ENCODE data around the gene LRRC73. TPM values are rescaled to one million over a fixed set of nuclear protein-coding genes. Genes with fewer than 3 reads are reported as not detected.

The LRRC73 gene
- total and polyA plus RNA-seq, 4 experiments from 2014 or later: 0.55 to 0.67 TPM; not detected in 2

DNA sequence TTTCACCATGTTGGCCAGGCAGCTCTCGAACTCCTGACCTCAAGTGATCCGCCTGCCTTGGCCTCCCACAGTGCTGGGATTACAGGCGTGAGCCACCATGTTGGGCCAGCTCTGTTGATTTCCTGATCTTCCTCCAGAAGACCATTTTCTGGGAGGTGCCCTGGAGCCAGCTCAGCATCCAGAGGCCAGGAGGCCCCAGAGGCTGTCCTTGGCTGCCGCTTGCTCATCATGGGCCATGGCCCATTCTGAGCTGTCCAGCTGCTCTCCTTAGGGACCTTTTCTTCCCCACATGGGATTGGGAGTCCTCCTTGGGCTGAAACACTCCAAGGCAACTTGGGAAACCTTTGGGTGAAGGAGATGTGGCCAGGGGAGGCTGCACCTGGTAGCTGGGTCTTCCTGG is 15.4 kb downstream of the LRRC73 start:
- H3K27me3 Mint-ChIP-seq: no peaks in the 10 kb centered on the region
- CTCF ChIA-PET (ENCODE audit: partially characterized antibody): interaction anchor here (0.7 to 9.1 kb wide), 18 partner anchors 10 to 531 kb away, joined by 3 to 108 read pairs (median 5); partner anchors contain the start of genes ABCC10, CRIP3, DLK2 and POLR1C
- Histone ChIP-seq H3K27ac (ENCODE audit: low read depth, low read length) (peak overlapping the region; percentile 8), H3K4me3 (ENCODE audit: low read length in 2 of 2) (no peak overlapping the region), H3K4me1 (ENCODE audit: insufficient read depth, low read length) (peaks cover 33% of the 10 kb centered on the region), H3K36me3 (ENCODE audit: insufficient read depth, low read length) (peaks cover 17% of the 10 kb centered on the region), H3K9me3 (ENCODE audit: control insufficient read depth in 1 of 2, low read length in 2 of 2) (no peaks in the 10 kb centered on the region), H3K27me3 (ENCODE audit: insufficient read depth, low read length) (no peaks in the 10 kb centered on the region)
- H3K36me3 Mint-ChIP-seq: peaks cover 4 to 24% of the 10 kb centered on the region in 2 donors
- H3K27ac Mint-ChIP-seq: peak overlapping the region; percentile 85 to 96 (median 92)
- no peak for DNase-seq
- peaks cover 25 to 37% (median 28%) of the 10 kb centered on the region in 4 donors for H3K4me1 Mint-ChIP-seq
- POLR2A ChIA-PET (ENCODE audit: partially characterized antibody): interaction anchor here (0.6 to 4.7 kb wide), 7 partner anchors 9 to 111 kb away, joined by 3 to 33 read pairs (median 7); partner anchors contain the start of genes DLK2, LRRC73, POLR1C and TJAP1
- intact Hi-C loops (cut with micrococcal nuclease): loop anchor here (1.0 kb wide), 1 partner anchor 40 kb away; no protein-coding TSS in a partner anchor
- peak overlapping the region in 4 of 8 donors; percentile 44 to 82 (median 62) for H3K4me3 Mint-ChIP-seq
- H3K9me3 Mint-ChIP-seq: peaks cover 0 to 2% (median 0%) of the 10 kb centered on the region in 8 donors

DNA sequence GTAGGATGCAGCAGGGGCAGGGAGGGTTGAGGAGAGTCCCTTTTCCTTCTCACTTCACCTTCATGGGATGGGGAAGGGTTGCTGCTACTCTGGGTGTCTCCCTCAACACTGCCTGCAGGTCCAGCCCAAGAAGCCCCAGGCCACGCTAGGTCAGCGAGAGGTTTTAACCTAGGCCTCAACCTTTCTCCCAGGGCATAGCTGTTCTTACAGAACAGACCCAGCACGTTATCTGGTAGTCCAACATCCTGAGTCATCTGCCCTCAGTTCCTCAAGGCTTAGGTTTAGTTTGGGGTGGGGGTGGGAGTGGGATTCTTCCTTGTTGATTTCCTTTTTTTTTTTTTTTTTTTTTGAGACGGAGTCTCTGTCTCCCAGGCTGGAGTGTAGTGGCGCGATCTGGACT is 15.8 kb downstream of the LRRC73 start:
- H3K27ac ChIP-seq (ENCODE audit: low read depth, low read length): peak overlapping the region; percentile 8
- Mint-ChIP-seq H3K4me3 (peak overlapping the region in 2 of 8 donors; percentile 41 to 43), H3K27me3 (no peaks in the 10 kb centered on the region), H3K27ac (peak overlapping the region in 6 of 7 donors; percentile 41 to 92 (median 79)), H3K4me1 (peaks cover 25 to 37% (median 29%) of the 10 kb centered on the region in 4 donors), H3K9me3 (peaks cover 0 to 2% (median 0%) of the 10 kb centered on the region in 8 donors), H3K36me3 (peaks cover under 1 to 20% of the 10 kb centered on the region in 2 donors)
- no peaks in the 10 kb centered on the region for H3K9me3 ChIP-seq (ENCODE audit: control insufficient read depth in 1 of 2, low read length in 2 of 2)
- H3K36me3 ChIP-seq (ENCODE audit: insufficient read depth, low read length): peaks cover 13% of the 10 kb centered on the region
- H3K27me3 ChIP-seq (ENCODE audit: insufficient read depth, low read length): no peaks in the 10 kb centered on the region
- no peak overlapping the region for H3K4me3 ChIP-seq (ENCODE audit: low read length in 2 of 2)
- intact Hi-C loops (cut with micrococcal nuclease): no loop called here
- DNase-seq: no peak
- ChIA-PET POLR2A (ENCODE audit: partially characterized antibody) (interaction anchor here (0.6 to 4.7 kb wide), 6 partner anchors 12 to 110 kb away, joined by 3 to 33 read pairs (median 8); partner anchors contain the start of genes DLK2, LRRC73, POLR1C and TJAP1), CTCF (ENCODE audit: partially characterized antibody) (interaction anchor here (0.5 to 9.1 kb wide), 15 partner anchors 10 to 231 kb away, joined by 3 to 108 read pairs (median 5); partner anchors contain the start of genes ABCC10, CRIP3, DLK2 and POLR1C)
- peaks cover 33% of the 10 kb centered on the region for H3K4me1 ChIP-seq (ENCODE audit: insufficient read depth, low read length)

DNA sequence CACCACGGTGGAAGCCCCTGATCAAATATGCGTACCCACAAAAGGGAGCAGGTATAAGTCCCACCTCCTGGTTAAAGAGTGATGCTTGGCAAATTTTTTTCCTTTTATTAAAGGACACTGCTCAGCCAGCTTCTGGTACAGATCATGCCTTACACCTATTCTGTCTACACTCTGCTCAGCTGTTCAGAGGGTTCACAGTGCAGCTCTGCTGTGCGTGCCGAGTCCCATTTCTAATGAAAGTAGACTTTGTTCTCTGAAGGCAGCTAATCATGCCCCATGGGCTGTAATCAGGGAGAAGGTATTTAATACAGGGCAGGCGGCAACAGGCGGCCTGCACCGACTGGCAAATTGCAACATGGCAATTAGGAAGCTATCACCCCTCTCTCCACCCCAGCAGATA is 16.3 kb downstream of the LRRC73 start:
- Mint-ChIP-seq H3K36me3 (peaks cover 4 to 21% of the 10 kb centered on the region in 2 donors), H3K4me1 (peaks cover 25 to 41% (median 31%) of the 10 kb centered on the region in 4 donors), H3K27me3 (no peaks in the 10 kb centered on the region), H3K4me3 (peak overlapping the region in 2 of 8 donors; percentile 41 to 43), H3K27ac (peak overlapping the region in 5 of 7 donors; percentile 41 to 92 (median 77)), H3K9me3 (peaks cover 0 to 2% (median 0%) of the 10 kb centered on the region in 8 donors)
- Histone ChIP-seq H3K27ac (ENCODE audit: low read depth, low read length) (peak overlapping the region; percentile 8), H3K27me3 (ENCODE audit: insufficient read depth, low read length) (no peaks in the 10 kb centered on the region), H3K4me3 (ENCODE audit: low read length in 2 of 2) (no peak overlapping the region), H3K36me3 (ENCODE audit: insufficient read depth, low read length) (peaks cover 8% of the 10 kb centered on the region), H3K4me1 (ENCODE audit: insufficient read depth, low read length) (peaks cover 33% of the 10 kb centered on the region), H3K9me3 (ENCODE audit: control insufficient read depth in 1 of 2, low read length in 2 of 2) (no peaks in the 10 kb centered on the region)
- CTCF ChIA-PET (ENCODE audit: partially characterized antibody): interaction anchor here (0.5 to 9.1 kb wide), 7 partner anchors 11 to 231 kb away, joined by 3 to 108 read pairs (median 6); partner anchors contain the start of gene DLK2
- POLR2A ChIA-PET (ENCODE audit: partially characterized antibody): interaction anchor here (1.3 to 4.7 kb wide), 4 partner anchors 16 to 38 kb away, joined by 3 to 33 read pairs (median 11); partner anchors contain the start of genes DLK2, LRRC73, POLR1C and TJAP1
- no peak for DNase-seq
- intact Hi-C loops (cut with micrococcal nuclease): no loop called here

DNA sequence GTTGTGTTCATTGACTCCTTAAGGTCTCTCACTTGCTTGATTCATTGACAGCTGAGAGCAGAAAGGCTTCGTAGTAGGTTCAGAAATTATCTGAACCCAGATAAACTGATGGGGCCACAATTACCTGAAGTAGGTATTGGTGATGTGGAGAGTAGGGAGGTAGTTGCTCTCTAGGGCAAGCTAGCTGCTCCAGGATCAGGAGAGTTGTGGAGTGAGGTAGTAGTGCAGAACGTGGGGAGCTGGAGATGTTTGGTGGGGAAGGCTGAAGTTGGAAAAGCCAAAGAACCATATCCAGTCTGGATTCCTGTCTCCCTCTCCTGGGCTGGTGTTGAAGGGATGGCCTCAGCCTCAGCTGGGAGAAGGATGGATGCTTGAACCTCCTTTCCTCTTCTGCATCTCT is 16.9 kb downstream of the LRRC73 start:
- Histone ChIP-seq H3K4me1 (ENCODE audit: insufficient read depth, low read length) (peaks cover 33% of the 10 kb centered on the region), H3K27ac (ENCODE audit: low read depth, low read length) (no peak overlapping the region), H3K9me3 (ENCODE audit: control insufficient read depth in 1 of 2, low read length in 2 of 2) (no peaks in the 10 kb centered on the region), H3K27me3 (ENCODE audit: insufficient read depth, low read length) (no peaks in the 10 kb centered on the region), H3K36me3 (ENCODE audit: insufficient read depth, low read length) (peaks cover 2% of the 10 kb centered on the region), H3K4me3 (ENCODE audit: low read length in 2 of 2) (no peak overlapping the region)
- ChIA-PET POLR2A (ENCODE audit: partially characterized antibody) (interaction anchor here (1.1 to 4.7 kb wide), 3 partner anchors 15 to 38 kb away, joined by 4 to 33 read pairs (median 15); partner anchors contain the start of genes DLK2, LRRC73 and TJAP1), CTCF (ENCODE audit: partially characterized antibody) (interaction anchor here (2.4 to 9.1 kb wide), 3 partner anchors 11 to 132 kb away, joined by 7 to 108 read pairs (median 30); partner anchors contain the start of gene DLK2)
- Mint-ChIP-seq H3K27me3 (no peaks in the 10 kb centered on the region), H3K4me1 (peaks cover 25 to 42% (median 31%) of the 10 kb centered on the region in 4 donors), H3K27ac (peak overlapping the region; percentile 11 to 83 (median 32)), H3K36me3 (peaks cover 4 to 16% of the 10 kb centered on the region in 2 donors), H3K9me3 (peaks cover 0 to 2% (median 0%) of the 10 kb centered on the region in 8 donors), H3K4me3 (no peak overlapping the region)
- intact Hi-C loops (cut with micrococcal nuclease): no loop called here
- DNase-seq: no peak

DNA sequence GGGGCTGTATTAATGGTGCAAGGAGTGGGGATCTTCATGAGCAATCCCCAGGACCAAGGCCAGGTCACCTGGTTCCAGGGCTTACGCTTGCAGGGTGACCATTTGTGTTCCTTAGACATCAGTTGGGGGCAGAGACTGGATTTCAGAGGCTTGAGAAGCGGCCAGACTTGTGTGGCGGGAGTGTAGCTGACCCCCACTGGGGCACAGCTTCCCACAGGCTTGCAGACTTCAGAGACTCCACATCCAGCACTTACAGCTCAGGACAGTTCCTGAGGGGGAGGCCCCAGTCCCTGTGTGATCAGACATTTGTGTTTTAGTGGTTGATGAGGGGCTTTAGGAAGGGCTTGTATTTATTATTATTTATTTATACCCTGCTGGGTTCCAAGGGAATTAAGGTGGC is 17.5 kb downstream of the LRRC73 start:
- no peaks in the 10 kb centered on the region for H3K27me3 Mint-ChIP-seq
- Histone ChIP-seq H3K36me3 (ENCODE audit: insufficient read depth, low read length) (no peaks in the 10 kb centered on the region), H3K27me3 (ENCODE audit: insufficient read depth, low read length) (no peaks in the 10 kb centered on the region), H3K4me3 (ENCODE audit: low read length in 2 of 2) (no peak overlapping the region), H3K27ac (ENCODE audit: low read depth, low read length) (no peak overlapping the region), H3K4me1 (ENCODE audit: insufficient read depth, low read length) (peaks cover 33% of the 10 kb centered on the region), H3K9me3 (ENCODE audit: control insufficient read depth in 1 of 2, low read length in 2 of 2) (no peaks in the 10 kb centered on the region)
- H3K4me1 Mint-ChIP-seq: peaks cover 25 to 42% (median 31%) of the 10 kb centered on the region in 4 donors
- H3K36me3 Mint-ChIP-seq: peaks cover 4 to 16% of the 10 kb centered on the region in 2 donors
- ChIA-PET POLR2A (ENCODE audit: partially characterized antibody) (interaction anchor here (1.1 to 4.7 kb wide), 4 partner anchors 15 to 38 kb away, joined by 4 to 33 read pairs (median 10); partner anchors contain the start of genes DLK2, LRRC73 and TJAP1), CTCF (ENCODE audit: partially characterized antibody) (interaction anchor here (5.0 to 9.1 kb wide), 2 partner anchors 12 to 37 kb away, joined by 30 to 108 read pairs; partner anchors contain the start of gene DLK2)
- H3K4me3 Mint-ChIP-seq: peak overlapping the region in 1 of 8 donors; percentile 50
- DNase-seq: no peak
- peak overlapping the region in 6 of 7 donors; percentile 19 to 60 (median 58) for H3K27ac Mint-ChIP-seq
- peaks cover 0 to 2% (median 0%) of the 10 kb centered on the region in 8 donors for H3K9me3 Mint-ChIP-seq
- intact Hi-C loops (cut with micrococcal nuclease): no loop called here

DNA sequence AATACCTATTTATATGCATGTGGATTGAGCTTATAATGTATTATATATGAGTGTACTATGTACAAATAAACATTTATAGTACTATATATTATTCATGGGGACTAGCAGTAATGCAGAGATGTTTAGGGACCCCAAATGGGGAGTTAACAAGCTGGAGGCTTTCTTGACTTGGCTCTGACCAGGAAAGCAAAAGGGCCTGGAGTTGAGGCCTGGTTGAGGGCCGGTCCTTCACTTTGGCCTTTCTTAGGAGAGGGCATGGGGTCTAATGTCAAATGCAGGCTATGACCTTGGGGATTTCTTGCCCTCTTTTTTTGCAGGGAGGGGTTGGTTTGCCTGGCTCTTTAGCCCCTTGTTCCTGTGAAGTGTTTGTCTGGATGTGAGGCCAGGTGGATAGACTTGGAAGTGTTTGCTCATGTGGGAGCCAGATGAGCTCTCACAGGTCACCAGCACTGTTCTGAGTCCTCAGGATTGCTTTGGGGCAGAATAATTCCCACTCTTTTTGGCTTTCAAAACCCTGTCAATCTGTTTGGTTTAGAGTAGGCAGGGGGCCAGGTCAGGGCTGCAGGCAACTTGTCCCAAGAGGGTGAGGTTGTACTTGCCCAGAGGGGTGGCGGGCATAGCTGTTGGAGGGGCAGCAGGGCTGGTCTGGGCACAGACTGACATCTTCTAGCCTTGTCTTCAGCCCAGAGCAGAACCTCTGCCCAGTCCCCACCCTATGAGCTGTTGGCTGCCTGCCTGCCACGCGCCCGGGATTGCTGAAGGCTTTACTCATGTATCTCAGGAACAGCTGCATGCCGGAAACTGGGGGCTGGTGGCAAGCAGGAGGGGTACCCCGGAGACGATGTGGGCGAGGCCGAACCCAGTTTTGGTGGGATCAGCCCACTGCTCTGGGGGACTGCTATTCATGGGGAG is 18.1 kb downstream of the LRRC73 start:
- Histone ChIP-seq H3K27me3 (ENCODE audit: insufficient read depth, low read length) (no peaks in the 10 kb centered on the region), H3K9me3 (ENCODE audit: control insufficient read depth in 1 of 2, low read length in 2 of 2) (no peaks in the 10 kb centered on the region), H3K4me3 (ENCODE audit: low read length in 2 of 2) (no peak overlapping the region), H3K4me1 (ENCODE audit: insufficient read depth, low read length) (peaks cover 33% of the 10 kb centered on the region), H3K27ac (ENCODE audit: low read depth, low read length) (no peak overlapping the region), H3K36me3 (ENCODE audit: insufficient read depth, low read length) (no peaks in the 10 kb centered on the region)
- H3K9me3 Mint-ChIP-seq: peaks cover 0 to 2% (median 0%) of the 10 kb centered on the region in 8 donors
- POLR2A ChIA-PET (ENCODE audit: partially characterized antibody): interaction anchor here (1.1 to 4.7 kb wide), 3 partner anchors 15 to 37 kb away, joined by 4 to 15 read pairs (median 5); partner anchors contain the start of genes DLK2, LRRC73 and TJAP1
- no peak for DNase-seq
- H3K27me3 Mint-ChIP-seq: no peaks in the 10 kb centered on the region
- H3K27ac Mint-ChIP-seq: peak overlapping the region in 5 of 7 donors; percentile 6 to 60 (median 59)
- intact Hi-C loops (cut with micrococcal nuclease): no loop called here
- CTCF ChIA-PET (ENCODE audit: partially characterized antibody): interaction anchor here (1.2 to 9.1 kb wide), 3 partner anchors 12 to 37 kb away, joined by 4 to 108 read pairs (median 30); partner anchors contain the start of gene DLK2
- peaks cover 25 to 44% (median 33%) of the 10 kb centered on the region in 4 donors for H3K4me1 Mint-ChIP-seq
- H3K4me3 Mint-ChIP-seq: peak overlapping the region in 1 of 8 donors; percentile 50
- peaks cover 4 to 16% of the 10 kb centered on the region in 2 donors for H3K36me3 Mint-ChIP-seq
